GM12875 (cell line): ENCODE data around the gene LATS1.

Experiments
- H3K4me3 ChIP-seq: one replicate; pipeline ENCODE4 v1.5.1; 2011; ENCODE audit warnings: low read depth, low read length, control low read depth
- TF ChIP-seq, protein P1 (sequence below): IDR thresholded peaks from 2 replicates; pipeline ENCODE4 v1.5.1; 2011; ENCODE audit warnings: low read depth, mild to moderate bottlenecking, control low read depth, inconsistent platforms, low read length, moderate library complexity, borderline replicate concordance; ENCODE audit not compliant: insufficient read depth

The LATS1 gene

DNA sequence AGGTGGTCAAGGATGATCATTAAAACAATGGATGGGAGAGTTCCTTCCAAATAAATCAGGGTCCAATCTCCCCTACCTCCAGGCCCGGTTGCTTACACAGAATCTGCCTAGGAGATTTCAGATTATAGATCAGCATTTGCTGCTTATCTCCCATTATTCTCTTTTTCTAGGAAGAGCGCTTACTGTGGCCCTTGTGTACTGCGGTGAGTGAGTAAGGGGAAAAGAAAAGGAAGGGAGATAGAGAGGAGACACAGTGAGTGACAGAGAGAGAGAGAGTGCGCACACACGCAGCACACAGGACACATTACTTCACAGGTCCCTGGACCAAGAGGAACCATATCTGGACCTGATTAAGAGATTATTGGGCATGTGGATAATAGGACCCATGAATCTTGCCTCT is 6.2 kb downstream of the LATS1 start:
- H3K4me3 ChIP-seq: no peak overlapping the region
- TF ChIP-seq, protein P1, sequence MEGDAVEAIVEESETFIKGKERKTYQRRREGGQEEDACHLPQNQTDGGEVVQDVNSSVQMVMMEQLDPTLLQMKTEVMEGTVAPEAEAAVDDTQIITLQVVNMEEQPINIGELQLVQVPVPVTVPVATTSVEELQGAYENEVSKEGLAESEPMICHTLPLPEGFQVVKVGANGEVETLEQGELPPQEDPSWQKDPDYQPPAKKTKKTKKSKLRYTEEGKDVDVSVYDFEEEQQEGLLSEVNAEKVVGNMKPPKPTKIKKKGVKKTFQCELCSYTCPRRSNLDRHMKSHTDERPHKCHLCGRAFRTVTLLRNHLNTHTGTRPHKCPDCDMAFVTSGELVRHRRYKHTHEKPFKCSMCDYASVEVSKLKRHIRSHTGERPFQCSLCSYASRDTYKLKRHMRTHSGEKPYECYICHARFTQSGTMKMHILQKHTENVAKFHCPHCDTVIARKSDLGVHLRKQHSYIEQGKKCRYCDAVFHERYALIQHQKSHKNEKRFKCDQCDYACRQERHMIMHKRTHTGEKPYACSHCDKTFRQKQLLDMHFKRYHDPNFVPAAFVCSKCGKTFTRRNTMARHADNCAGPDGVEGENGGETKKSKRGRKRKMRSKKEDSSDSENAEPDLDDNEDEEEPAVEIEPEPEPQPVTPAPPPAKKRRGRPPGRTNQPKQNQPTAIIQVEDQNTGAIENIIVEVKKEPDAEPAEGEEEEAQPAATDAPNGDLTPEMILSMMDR: no peak

DNA sequence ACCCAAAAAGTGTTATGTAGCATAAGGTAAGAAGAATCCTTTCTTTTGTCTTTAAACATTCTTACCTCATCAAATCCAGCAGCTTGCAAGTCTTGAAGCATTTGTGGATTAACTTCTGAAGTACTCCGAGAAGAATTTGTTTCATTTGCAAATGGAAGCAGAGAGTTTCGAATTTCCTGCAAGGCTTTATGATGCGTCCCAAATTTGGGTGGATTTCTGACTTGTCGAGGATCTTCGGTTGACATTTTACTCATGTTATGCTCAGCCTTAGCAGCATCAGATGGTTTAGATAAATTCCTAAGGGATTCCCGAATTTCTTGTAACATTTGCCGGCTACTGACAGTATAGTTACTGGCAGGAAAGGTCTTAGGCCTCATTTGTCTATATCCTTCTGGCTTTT is 16.2 kb downstream of the LATS1 start:
- H3K4me3 ChIP-seq: no peak overlapping the region

DNA sequence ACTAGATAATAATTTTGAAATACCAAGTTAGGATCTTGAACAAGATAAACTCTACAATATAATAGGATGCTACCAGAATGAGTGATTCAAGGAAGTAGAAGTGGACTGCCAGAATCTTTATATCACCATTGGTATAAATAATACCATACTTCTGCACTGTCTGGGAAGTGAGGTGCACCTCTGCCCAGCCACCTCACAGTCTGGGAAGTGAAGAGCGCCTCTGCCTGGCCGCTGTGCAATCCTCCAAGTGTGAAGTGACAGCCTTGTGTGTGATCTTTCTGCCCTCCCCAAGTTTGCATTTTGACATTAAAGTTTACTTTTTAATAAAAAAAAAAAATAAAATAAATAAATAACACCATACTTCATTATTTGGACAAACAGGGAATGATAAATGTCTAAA is 18.8 kb downstream of the LATS1 start:
- H3K4me3 ChIP-seq: no peak overlapping the region
- TF ChIP-seq, protein P1: no peak

More for the DNA sequence above, 16.2 kb downstream of the LATS1 start:
- TF ChIP-seq, protein P1: no peak

DNA sequence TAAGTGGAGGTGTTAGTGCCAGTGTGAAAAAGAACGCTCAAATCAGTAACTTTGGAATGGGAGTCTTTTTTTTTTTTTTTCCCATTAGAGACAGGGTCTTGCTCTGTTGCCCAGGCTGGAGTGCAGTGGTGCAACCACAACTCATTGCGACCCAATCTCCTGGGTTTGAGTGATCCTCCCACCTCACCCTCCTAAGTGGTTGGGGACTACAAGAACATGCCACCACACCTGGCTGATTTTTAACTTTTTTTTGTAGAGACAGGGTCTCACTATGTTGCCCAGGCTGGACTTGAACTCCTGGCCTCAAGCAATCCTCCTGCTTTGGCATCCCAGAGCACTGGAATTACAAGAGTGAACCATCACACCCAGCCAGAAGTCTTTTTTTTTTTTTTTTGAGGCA is 19.7 kb downstream of the LATS1 start:
- H3K4me3 ChIP-seq: no peak overlapping the region
- TF ChIP-seq, protein P1: no peak

DNA sequence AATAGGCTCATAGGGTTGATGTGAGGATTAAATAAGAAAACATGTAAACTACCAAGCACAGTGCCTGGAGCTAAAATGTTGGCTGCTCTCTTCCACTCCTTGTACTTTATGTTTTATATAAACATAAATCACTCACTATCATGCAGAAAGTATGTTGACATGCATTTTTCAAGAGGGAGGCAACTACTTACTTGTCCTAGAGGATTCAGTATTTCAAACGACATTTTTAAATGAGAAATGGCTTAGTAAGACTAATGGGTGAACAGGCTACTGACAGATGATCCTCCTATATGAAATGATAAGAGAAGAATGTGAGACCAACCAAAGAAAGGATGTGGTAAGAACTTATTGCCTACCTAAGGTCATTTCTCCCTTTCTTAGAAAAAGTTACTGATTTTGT is 21.0 kb downstream of the LATS1 start:
- no peak overlapping the region for H3K4me3 ChIP-seq
- TF ChIP-seq, protein P1: no peak

DNA sequence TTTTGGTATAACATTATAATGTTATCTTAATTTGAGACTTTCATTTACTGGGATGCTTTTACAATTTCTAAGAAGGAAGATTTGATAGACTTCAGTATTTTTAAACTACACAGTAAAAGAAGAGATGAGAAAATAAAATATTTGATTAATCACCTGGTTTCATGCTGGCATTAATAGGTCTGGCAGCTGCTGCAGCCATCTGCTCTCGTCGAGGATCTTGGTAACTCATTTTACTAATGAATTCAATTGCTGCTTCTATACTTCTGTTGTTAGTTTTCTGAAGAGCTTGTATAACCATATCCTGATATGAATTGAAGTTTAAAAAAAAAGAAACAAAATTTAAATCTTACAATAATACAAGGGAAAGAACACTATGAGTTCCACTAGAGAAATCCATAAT is 23.0 kb downstream of the LATS1 start:
- TF ChIP-seq, protein P1: no peak

DNA sequence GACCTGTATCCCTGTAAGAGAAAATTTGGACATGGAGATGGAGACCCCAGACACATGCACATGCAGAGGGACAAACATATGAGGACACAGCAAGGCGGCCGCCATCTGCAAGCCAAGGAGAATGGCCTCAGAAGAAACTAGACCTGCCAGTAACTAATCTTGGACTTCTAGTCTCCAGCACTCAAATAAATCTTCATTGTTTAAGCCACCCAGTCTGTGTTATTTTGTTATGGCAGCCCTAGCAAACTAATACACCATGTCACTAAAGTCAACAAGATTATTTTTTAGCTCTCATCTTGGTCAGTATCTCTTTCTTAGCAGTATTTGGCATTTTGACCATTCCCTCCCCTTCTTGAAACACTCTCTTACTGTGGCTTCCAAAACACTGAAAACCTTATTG is 26.7 kb downstream of the LATS1 start:
- TF ChIP-seq, protein P1: no peak
- H3K4me3 ChIP-seq: no peak overlapping the region

More for the DNA sequence above, 23.0 kb downstream of the LATS1 start:
- H3K4me3 ChIP-seq: no peak overlapping the region
